NOMO-1 treated with DMSO at 0.1 percent for 48 hours (cell line): ENCODE results near the gene RAB21.
"Not testable (repeated sequence)": the region's sequence is repeated elsewhere in the genome, so short reads cannot be mapped to it uniquely, and the experiment has no call there.

Experiments used
- DNase-seq: peaks from one replicate; lab custom pipeline; 2025; ENCODE audit not compliant: unreplicated experiment; lab: John Stamatoyannopoulos, UW

The RAB21 gene

GRCh38 chr12:71749666-71750065, 5.0 kb upstream of the RAB21 start:
- no peak for DNase-seq

GRCh38 chr12:71752891-71753290, 1.8 kb upstream of the RAB21 start:
- no peak for DNase-seq

- peak; percentile 63 for DNase-seq
Measured at GRCh38 chr12:71755146-71755892, 656 bp downstream of the RAB21 start.

- peak; percentile 20 for DNase-seq
Measured at GRCh38 chr12:71756054-71756690, 1.5 kb downstream of the RAB21 start.

GRCh38 chr12:71759941-71760340, 5.3 kb downstream of the RAB21 start:
- DNase-seq: no peak

GRCh38 chr12:71760471-71760870, 5.8 kb downstream of the RAB21 start:
- peak; percentile 9 for DNase-seq

GRCh38 chr12:71761354-71761753, 6.7 kb downstream of the RAB21 start:
- DNase-seq: not testable (repeated sequence)

- DNase-seq: no peak
Measured at GRCh38 chr12:71763677-71764379, 9.2 kb downstream of the RAB21 start.

GRCh38 chr12:71764587-71765321, 10.1 kb downstream of the RAB21 start:
- no peak for DNase-seq

- no peak for DNase-seq
Measured at GRCh38 chr12:71766202-71766601, 11.5 kb downstream of the RAB21 start.

GRCh38 chr12:71767183-71767582, 12.5 kb downstream of the RAB21 start:
- no peak for DNase-seq

- DNase-seq: no peak
Measured at GRCh38 chr12:71768900-71769299, 14.2 kb downstream of the RAB21 start.

- DNase-seq: no peak
Measured at GRCh38 chr12:71771069-71771468, 16.4 kb downstream of the RAB21 start.

GRCh38 chr12:71772735-71773134, 18.1 kb downstream of the RAB21 start:
- peak; percentile 69 for DNase-seq

- DNase-seq: peak; percentile 36
Measured at GRCh38 chr12:71780237-71780822, 25.7 kb downstream of the RAB21 start.

GRCh38 chr12:71782017-71782416, 27.4 kb downstream of the RAB21 start:
- DNase-seq: peak; percentile 47

- peak; percentile 44 for DNase-seq
Measured at GRCh38 chr12:71786829-71787228, 32.2 kb downstream of the RAB21 start.

GRCh38 chr12:71787580-71787979, 32.9 kb downstream of the RAB21 start:
- peak; percentile 87 for DNase-seq

- DNase-seq: peak; percentile 34
Measured at GRCh38 chr12:71790331-71790730, 35.7 kb downstream of the RAB21 start.

- DNase-seq: no peak
Measured at GRCh38 chr12:71791473-71792150, 36.9 kb downstream of the RAB21 start.
